Progenitor cell of endocrine pancreas (in vitro differentiated cells): ENCODE measurements around the gene ZFYVE19. TPM values are rescaled to one million over a fixed set of nuclear protein-coding genes. Genes with fewer than 3 reads are reported as not detected.

Experiments
- DNase-seq: peaks from one replicate; pipeline ENCODE4 v3.0.0; 2021; ENCODE audit warnings: low spot score; ENCODE audit not compliant: unreplicated experiment
- H3K27ac Mint-ChIP-seq: 2 replicates; pipeline ENCODE4 v1.8.0; 2021; ENCODE audit warnings: mild to moderate bottlenecking, moderate library complexity, mixed read lengths
- H3K27me3 Mint-ChIP-seq: 2 replicates; pipeline ENCODE4 v1.8.0; 2021; ENCODE audit warnings: mixed read lengths
- H3K36me3 Mint-ChIP-seq: 2 replicates; pipeline ENCODE4 v1.8.0; 2022; ENCODE audit warnings: mixed read lengths; ENCODE audit not compliant: insufficient read depth
- H3K4me1 Mint-ChIP-seq: 2 replicates; pipeline ENCODE4 v1.8.0; 2021; ENCODE audit warnings: low read depth, mixed read lengths
- H3K4me3 Mint-ChIP-seq: 2 replicates; pipeline ENCODE4 v1.8.0; 2021; ENCODE audit warnings: low read depth, mild to moderate bottlenecking, moderate library complexity, mixed read lengths
- H3K9me3 Mint-ChIP-seq: 2 replicates; pipeline ENCODE4 v1.8.0; 2021; ENCODE audit warnings: low read depth, mixed read lengths
- total RNA-seq: library from RNA; stranded (reverse); gene quantifications from 2 replicates; pipeline ENCODE4 v1.2.1, GENCODE V29; 2021
- TF ChIP-seq, protein P1 (sequence below): fragments of 200-600 bp; sonication (generic); IDR thresholded peaks from one replicate; pipeline ENCODE4 v1.5.0; 2021; ENCODE audit warnings: antibody characterized with exemption, mild to moderate bottlenecking; ENCODE audit not compliant: unreplicated experiment

The ZFYVE19 gene
- total RNA-seq, 1 donor from 2014 or later: 25.2 TPM

- Mint-ChIP-seq H3K36me3 (peaks cover 8% of the 10 kb centered on the region), H3K9me3 (no peaks in the 10 kb centered on the region), H3K4me3 (no peak overlapping the region), H3K27ac (no peak overlapping the region), H3K27me3 (no peaks in the 10 kb centered on the region), H3K4me1 (peaks cover 21% of the 10 kb centered on the region)
- DNase-seq: no peak
- TF ChIP-seq, protein P1, sequence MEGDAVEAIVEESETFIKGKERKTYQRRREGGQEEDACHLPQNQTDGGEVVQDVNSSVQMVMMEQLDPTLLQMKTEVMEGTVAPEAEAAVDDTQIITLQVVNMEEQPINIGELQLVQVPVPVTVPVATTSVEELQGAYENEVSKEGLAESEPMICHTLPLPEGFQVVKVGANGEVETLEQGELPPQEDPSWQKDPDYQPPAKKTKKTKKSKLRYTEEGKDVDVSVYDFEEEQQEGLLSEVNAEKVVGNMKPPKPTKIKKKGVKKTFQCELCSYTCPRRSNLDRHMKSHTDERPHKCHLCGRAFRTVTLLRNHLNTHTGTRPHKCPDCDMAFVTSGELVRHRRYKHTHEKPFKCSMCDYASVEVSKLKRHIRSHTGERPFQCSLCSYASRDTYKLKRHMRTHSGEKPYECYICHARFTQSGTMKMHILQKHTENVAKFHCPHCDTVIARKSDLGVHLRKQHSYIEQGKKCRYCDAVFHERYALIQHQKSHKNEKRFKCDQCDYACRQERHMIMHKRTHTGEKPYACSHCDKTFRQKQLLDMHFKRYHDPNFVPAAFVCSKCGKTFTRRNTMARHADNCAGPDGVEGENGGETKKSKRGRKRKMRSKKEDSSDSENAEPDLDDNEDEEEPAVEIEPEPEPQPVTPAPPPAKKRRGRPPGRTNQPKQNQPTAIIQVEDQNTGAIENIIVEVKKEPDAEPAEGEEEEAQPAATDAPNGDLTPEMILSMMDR: no peak
Measured at GRCh38 chr15:40796041-40796440, 10.8 kb upstream of the ZFYVE19 start.

DNA sequence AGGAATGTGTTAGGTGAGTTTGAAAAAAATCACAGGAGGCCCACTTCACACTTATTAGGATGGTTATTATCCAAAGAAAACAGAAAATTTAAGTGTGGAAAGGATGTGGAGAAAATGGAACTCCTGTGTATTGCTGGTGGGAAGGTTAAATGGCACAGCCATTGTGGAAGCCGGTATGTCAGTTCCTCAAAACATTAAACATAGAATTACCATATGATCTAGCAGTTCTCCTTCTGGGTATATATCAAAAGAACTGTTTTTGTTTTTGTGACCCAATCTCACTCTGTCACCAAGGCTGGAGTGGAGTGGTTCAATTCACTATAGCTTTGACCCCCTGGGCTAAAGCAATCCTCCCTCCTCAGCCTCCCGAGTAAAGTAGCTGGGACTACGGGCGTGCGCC lies 10.4 kb upstream of the ZFYVE19 start:
- Mint-ChIP-seq H3K4me3 (no peak overlapping the region), H3K4me1 (peaks cover 21% of the 10 kb centered on the region)

GRCh38 chr15:40799523-40799922 lies 7.4 kb upstream of the ZFYVE19 start:
- no peak for DNase-seq
- Mint-ChIP-seq H3K9me3 (no peaks in the 10 kb centered on the region), H3K4me1 (peaks cover 12% of the 10 kb centered on the region), H3K4me3 (no peak overlapping the region), H3K36me3 (peaks cover 5% of the 10 kb centered on the region), H3K27ac (peak overlapping the region; percentile 26), H3K27me3 (no peaks in the 10 kb centered on the region)
- TF ChIP-seq, protein P1: no peak

More for the DNA sequence above, 10.4 kb upstream of the ZFYVE19 start:
- DNase-seq: no peak
- H3K27me3 Mint-ChIP-seq: no peaks in the 10 kb centered on the region
- H3K36me3 Mint-ChIP-seq: peaks cover 10% of the 10 kb centered on the region
- TF ChIP-seq, protein P1: no peak
- no peak overlapping the region for H3K27ac Mint-ChIP-seq
- H3K9me3 Mint-ChIP-seq: no peaks in the 10 kb centered on the region

DNA sequence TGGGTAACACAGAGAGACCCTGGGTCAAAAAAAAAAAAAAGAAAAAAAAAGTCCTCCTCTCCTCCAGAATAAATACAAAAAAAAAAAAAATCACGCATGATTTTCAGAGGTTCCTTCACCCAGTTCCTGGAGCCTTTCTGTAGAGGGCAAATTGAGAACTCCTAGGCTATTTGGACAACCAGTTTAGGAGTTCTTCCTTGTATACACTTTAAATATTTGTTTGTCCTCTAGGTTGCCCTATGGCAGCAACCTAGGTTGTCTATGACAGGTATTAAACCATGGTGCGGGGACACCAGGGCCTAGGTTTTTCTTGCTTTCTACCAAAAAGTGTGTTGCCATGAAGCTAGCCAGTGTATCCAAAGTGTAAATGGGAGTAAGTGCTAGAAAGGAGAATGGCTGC lies 3.8 kb upstream of the ZFYVE19 start:
- H3K4me3 Mint-ChIP-seq: no peak overlapping the region
- no peaks in the 10 kb centered on the region for H3K9me3 Mint-ChIP-seq
- TF ChIP-seq, protein P1: no peak
- no peak for DNase-seq
- peaks cover 19% of the 10 kb centered on the region for H3K4me1 Mint-ChIP-seq
- H3K36me3 Mint-ChIP-seq: peaks cover 4% of the 10 kb centered on the region
- H3K27me3 Mint-ChIP-seq: no peaks in the 10 kb centered on the region
- no peak overlapping the region for H3K27ac Mint-ChIP-seq

- Mint-ChIP-seq H3K27me3 (no peaks in the 10 kb centered on the region), H3K27ac (no peak overlapping the region)
Measured at GRCh38 chr15:40803688-40804087, 3.2 kb upstream of the ZFYVE19 start.

More at GRCh38 chr15:40803688-40804087, 3.2 kb upstream of the ZFYVE19 start:
- Mint-ChIP-seq H3K36me3 (peaks cover 4% of the 10 kb centered on the region), H3K4me3 (no peak overlapping the region), H3K4me1 (peaks cover 17% of the 10 kb centered on the region), H3K9me3 (no peaks in the 10 kb centered on the region)
- TF ChIP-seq, protein P1: no peak
- no peak for DNase-seq
